A549 (cell line): Measurements from ENCODE around the gene SEMA4D.

Source experiments
- CTCF ChIP-seq: fragments of >200 bp; sonication (Bioruptor Twin); formaldehyde crosslinking; IDR thresholded peaks from 3 replicates; pipeline ENCODE4 v1.5.1; 2016
- EP300 ChIP-seq, 2 experiments: fragments of >200 bp; sonication (Bioruptor Twin); formaldehyde crosslinking; IDR thresholded peaks; 2 replicates in 1 of 2; 3 replicates in 1 of 2; pipeline ENCODE4 v1.6.1; 2016 to 2017
- MAZ ChIP-seq: fragments of 150-350 bp; IDR thresholded peaks from 2 replicates; pipeline ENCODE4 v1.6.1; 2014; ENCODE audit warnings: antibody characterized with exemption, low read depth, low read length, borderline replicate concordance
- NFE2L2 ChIP-seq: fragments of 150-350 bp; conservative IDR thresholded peaks from 2 replicates; pipeline ENCODE4 v1.6.1; 2014; ENCODE audit warnings: low read length
- POLR2A ChIP-seq: IDR thresholded peaks from 2 replicates; pipeline ENCODE4 v1.6.1; 2012; ENCODE audit warnings: mild to moderate bottlenecking, low read length
- POLR2AphosphoS2 ChIP-seq: conservative IDR thresholded peaks from 2 replicates; pipeline ENCODE4 v1.6.1; 2012; ENCODE audit warnings: low read length, improper control_type of control experiment, inconsistent platforms
- RARB ChIP-seq: fragments of 250-450 bp; sonication (Bioruptor Pico); IDR thresholded peaks from 2 replicates; pipeline ENCODE4 v1.8.0; 2021; ENCODE audit warnings: mild to moderate bottlenecking, moderate library complexity
- USF2 ChIP-seq: fragments of 450-650 bp; IDR thresholded peaks from 2 replicates; pipeline ENCODE4 v1.6.1; 2014; ENCODE audit warnings: antibody characterized with exemption

GRCh38 chr9:89417832-89418473 lies 80.0 kb downstream of the SEMA4D start:
- TF ChIP-seq USF2 (no peak), CTCF (no peak), MAZ (no peak), POLR2A (no peak), RARB (no peak), EP300 (IDR thresholded peaks at IDR 0.05) (no peak), POLR2AphosphoS2 (no peak), NFE2L2 (no peak)
